Esophagus muscularis mucosa (tissue), 4 donors: ENCODE measurements around the gene RAB3GAP2. TPM values are rescaled to one million over a fixed set of nuclear protein-coding genes. Genes with fewer than 3 reads are reported as not detected.
"Not testable (repeated sequence)": the region's sequence is repeated elsewhere in the genome, so short reads cannot be mapped to it uniquely, and the experiment has no call there.

Source experiments
- DNase-seq: peaks from one replicate; pipeline ENCODE4 v3.0.0-alpha.2; 2017; ENCODE audit errors: extremely low spot score
- H3K27ac ChIP-seq, 4 donors: fragments of 200-600 bp; sonication (generic); replicated peaks in 1 of 4; 1 replicate in 3 of 4; 2 replicates in 1 of 4; pipeline ENCODE4 v1.5.1; 2016 to 2019; ENCODE audit warnings: mild to moderate bottlenecking in 1 of 4
- H3K27me3 ChIP-seq, 4 donors: fragments of 200-600 bp; sonication (generic); one replicate each; pipeline versions ENCODE4 v1.5.1 to v1.6.0; 2016 to 2019
- H3K36me3 ChIP-seq, 4 donors: fragments of 200-600 bp; sonication (generic); one replicate each; pipeline ENCODE4 v1.5.1; 2016 to 2019
- H3K4me1 ChIP-seq, 4 donors: fragments of 200-600 bp; sonication (generic); one replicate each; pipeline ENCODE4 v1.5.1; 2016 to 2019
- H3K4me3 ChIP-seq, 4 donors: fragments of 200-600 bp; sonication (generic); 1 replicate in 2 of 4; 2 replicates in 2 of 4; pipeline ENCODE4 v1.5.1; 2016 to 2019; ENCODE audit warnings: mild to moderate bottlenecking in 4 of 4, moderate library complexity in 1 of 4
- H3K9me3 ChIP-seq, 4 donors: fragments of 200-600 bp; sonication (generic); 1 replicate in 3 of 4; 2 replicates in 1 of 4; pipeline ENCODE4 v1.5.1; 2016 to 2019
- CTCF ChIP-seq, 3 experiments: fragments of 200-600 bp in 2 of 3; fragments of 450-650 bp in 1 of 3; sonication (generic) in 2 of 3; IDR thresholded peaks; one replicate each; pipeline ENCODE4 v1.5.1; 2017 to 2019; ENCODE audit warnings: antibody characterized with exemption in 3 of 3, mild to moderate bottlenecking in 2 of 3, moderate library complexity in 1 of 3
- EP300 ChIP-seq: sonication (generic); formaldehyde crosslinking; IDR thresholded peaks from one replicate; pipeline ENCODE4 v1.6.1; 2017; ENCODE audit warnings: antibody characterized with exemption
- POLR2A ChIP-seq: fragments of 450-650 bp; IDR thresholded peaks from one replicate; pipeline ENCODE4 v1.6.1; 2017; ENCODE audit warnings: antibody characterized with exemption, moderate library complexity, mild to moderate bottlenecking, low read depth
- POLR2AphosphoS5 ChIP-seq, 2 donors: sonication (generic); formaldehyde crosslinking; IDR thresholded peaks; one replicate each; pipeline ENCODE4 v1.6.1; 2017; ENCODE audit warnings: antibody characterized with exemption in 2 of 2
- WGBS: methylation state at CpG from one replicate; pipeline ENCODE4 v1.1.5; 2018; 5-methylcytosine and 5-hydroxymethylcytosine counted together
- intact Hi-C: fragments of 100-400 bp; cut with DNase I; formaldehyde crosslinking; loops from one replicate; pipeline ENCODE4 v1.15.1; 2023
- total RNA-seq, 4 donors: library from RNA; depleted of rRNA; stranded (reverse); fragments of >200 nt; gene quantifications; one replicate each; pipeline versions ENCODE4 v1.1.0 to v1.2.1, GENCODE V29; 2016

The RAB3GAP2 gene
- total RNA-seq, 4 donors from 2014 or later = 19.8 to 23.0 (median 21.2) TPM

GRCh38 chr1:220219865-220220698, 52.2 kb downstream of the RAB3GAP2 start:
- TF ChIP-seq CTCF (IDR thresholded peaks at IDR 0.05) (no peak), EP300 (no peak), POLR2AphosphoS5 (IDR thresholded peaks at IDR 0.05) (no peak), POLR2A (no peak)
- no peak overlapping the region for H3K4me3 ChIP-seq
- H3K36me3 ChIP-seq = no peaks in the 10 kb centered on the region
- peaks cover 6 to 24% (median 19%) of the 10 kb centered on the region in 4 donors for H3K4me1 ChIP-seq
- WGBS = 91% methylated on average over 15 of the region's 15 CpGs
- no peak overlapping the region for H3K27ac ChIP-seq
- H3K27me3 ChIP-seq = no peaks in the 10 kb centered on the region
- DNase-seq = no peak
- no peaks in the 10 kb centered on the region for H3K9me3 ChIP-seq
- intact Hi-C loops = no loop called here

GRCh38 chr1:220219136-220219442, 53.2 kb downstream of the RAB3GAP2 start:
- no peak for TF ChIP-seq EP300
- TF ChIP-seq CTCF (IDR thresholded peaks at IDR 0.05) = no peak
- TF ChIP-seq POLR2A = no peak
- no peak for TF ChIP-seq POLR2AphosphoS5 (IDR thresholded peaks at IDR 0.05)
- intact Hi-C loops = no loop called here
- H3K36me3 ChIP-seq = no peaks in the 10 kb centered on the region
- H3K27me3 ChIP-seq = no peaks in the 10 kb centered on the region
- H3K9me3 ChIP-seq = no peaks in the 10 kb centered on the region
- no peak for DNase-seq
- no peak overlapping the region for H3K27ac ChIP-seq
- H3K4me3 ChIP-seq = no peak overlapping the region
- peaks cover 6 to 16% (median 11%) of the 10 kb centered on the region in 4 donors for H3K4me1 ChIP-seq

GRCh38 chr1:220218397-220219135, 53.7 kb downstream of the RAB3GAP2 start:
- DNase-seq, intact Hi-C loops: not testable (repeated sequence)
- 57% methylated on average over 6 of the region's 6 CpGs for WGBS

GRCh38 chr1:220217383-220217988, 54.8 kb downstream of the RAB3GAP2 start:
- Histone ChIP-seq H3K4me3 (no peak overlapping the region), H3K4me1 (peaks cover 6 to 13% (median 9%) of the 10 kb centered on the region in 4 donors), H3K27me3 (no peaks in the 10 kb centered on the region), H3K36me3 (no peaks in the 10 kb centered on the region), H3K9me3 (no peaks in the 10 kb centered on the region), H3K27ac (no peak overlapping the region)
- TF ChIP-seq CTCF (IDR thresholded peaks at IDR 0.05) (peak in 1 of 3 experiments; percentile 28), POLR2A (no peak)
- intact Hi-C loops = no loop called here
- no peak for DNase-seq
- WGBS = 77% methylated on average over 2 of the region's 2 CpGs

More at GRCh38 chr1:220218397-220219135, 53.7 kb downstream of the RAB3GAP2 start:
- not testable (repeated sequence) for H3K36me3 ChIP-seq, H3K27me3 ChIP-seq, H3K4me3 ChIP-seq, H3K9me3 ChIP-seq, H3K27ac ChIP-seq
- H3K4me1 ChIP-seq = peaks cover 6 to 16% (median 10%) of the 10 kb centered on the region in 4 donors
- peak; percentile 44 to 57 (median 47) for TF ChIP-seq CTCF (IDR thresholded peaks at IDR 0.05)
